ENCODE measurements around the gene ARHGAP5. TPM values are rescaled to one million over a fixed set of nuclear protein-coding genes. Genes with fewer than 3 reads are reported as not detected.

The ARHGAP5 gene
- total RNA-seq, 2 experiments from 2014 or later = 8.1 to 20.4 TPM

DNA sequence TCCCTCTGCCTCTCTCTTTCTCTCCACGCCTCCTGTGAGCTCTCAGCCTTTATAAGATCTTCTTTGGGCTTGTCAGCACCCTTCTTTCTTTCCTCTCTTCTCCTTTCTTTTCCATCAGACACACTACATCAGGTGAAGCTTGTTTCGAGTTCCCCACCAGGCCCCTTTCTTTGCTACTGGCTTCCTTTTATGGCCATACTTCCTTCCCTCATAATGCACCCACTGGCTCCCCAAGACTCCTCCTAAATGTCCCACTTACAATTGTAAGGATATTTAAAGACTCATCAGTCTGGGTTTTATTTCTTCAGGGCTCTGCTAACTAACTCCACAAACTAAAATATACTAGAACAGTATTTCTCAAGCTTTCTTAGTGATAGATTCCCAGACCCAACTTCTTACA lies 129.4 kb downstream of the ARHGAP5 start:
- intact Hi-C loops (cut with micrococcal nuclease; ENCODE audit: unreplicated experiment) = loop anchor here (10.0 kb wide), 1 partner anchor 1582 kb away; the partner anchor contains the start of gene SCFD1
- Histone ChIP-seq H3K4me3 (ENCODE audit: low read depth, low read length, poor library complexity, severe bottlenecking) (no peak overlapping the region), H3K9me3 (ENCODE audit: low read length) (no peaks in the 10 kb centered on the region), H3K4me2 (ENCODE audit: low read length) (no peak overlapping the region), H3K36me3 (ENCODE audit: insufficient read depth, low read length) (no peaks in the 10 kb centered on the region), H2AFZ (ENCODE audit: low read length) (no peak overlapping the region), H3K27ac (ENCODE audit: low read depth, low read length, poor library complexity, severe bottlenecking) (no peak overlapping the region), H3K4me1 (ENCODE audit: insufficient read depth, low read length, poor library complexity, severe bottlenecking) (peaks cover 26% of the 10 kb centered on the region), H3K9me2 (ENCODE audit: insufficient read depth, low read length) (no peaks in the 10 kb centered on the region), H4K20me1 (ENCODE audit: insufficient read depth, low read length) (no peaks in the 10 kb centered on the region), H3K79me2 (ENCODE audit: insufficient read depth, low read depth, low read length) (no peaks in the 10 kb centered on the region)
- CTCF ChIA-PET (ENCODE audit: unreplicated experiment) = no interaction called here
- no peak for DNase-seq (ENCODE audit: low spot score)
- TF ChIP-seq, protein P1, sequence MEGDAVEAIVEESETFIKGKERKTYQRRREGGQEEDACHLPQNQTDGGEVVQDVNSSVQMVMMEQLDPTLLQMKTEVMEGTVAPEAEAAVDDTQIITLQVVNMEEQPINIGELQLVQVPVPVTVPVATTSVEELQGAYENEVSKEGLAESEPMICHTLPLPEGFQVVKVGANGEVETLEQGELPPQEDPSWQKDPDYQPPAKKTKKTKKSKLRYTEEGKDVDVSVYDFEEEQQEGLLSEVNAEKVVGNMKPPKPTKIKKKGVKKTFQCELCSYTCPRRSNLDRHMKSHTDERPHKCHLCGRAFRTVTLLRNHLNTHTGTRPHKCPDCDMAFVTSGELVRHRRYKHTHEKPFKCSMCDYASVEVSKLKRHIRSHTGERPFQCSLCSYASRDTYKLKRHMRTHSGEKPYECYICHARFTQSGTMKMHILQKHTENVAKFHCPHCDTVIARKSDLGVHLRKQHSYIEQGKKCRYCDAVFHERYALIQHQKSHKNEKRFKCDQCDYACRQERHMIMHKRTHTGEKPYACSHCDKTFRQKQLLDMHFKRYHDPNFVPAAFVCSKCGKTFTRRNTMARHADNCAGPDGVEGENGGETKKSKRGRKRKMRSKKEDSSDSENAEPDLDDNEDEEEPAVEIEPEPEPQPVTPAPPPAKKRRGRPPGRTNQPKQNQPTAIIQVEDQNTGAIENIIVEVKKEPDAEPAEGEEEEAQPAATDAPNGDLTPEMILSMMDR (conservative IDR thresholded peaks at IDR 0.05; ENCODE audit: low read length) = no peak
- no peak for TF ChIP-seq EZH2phosphoT487 (IDR thresholded peaks at IDR 0.05; ENCODE audit: borderline replicate concordance, low read depth, low read length)
- BruUV-seq (replicated peaks) = no TSS peak
- POLR2A ChIA-PET = no interaction called here

DNA sequence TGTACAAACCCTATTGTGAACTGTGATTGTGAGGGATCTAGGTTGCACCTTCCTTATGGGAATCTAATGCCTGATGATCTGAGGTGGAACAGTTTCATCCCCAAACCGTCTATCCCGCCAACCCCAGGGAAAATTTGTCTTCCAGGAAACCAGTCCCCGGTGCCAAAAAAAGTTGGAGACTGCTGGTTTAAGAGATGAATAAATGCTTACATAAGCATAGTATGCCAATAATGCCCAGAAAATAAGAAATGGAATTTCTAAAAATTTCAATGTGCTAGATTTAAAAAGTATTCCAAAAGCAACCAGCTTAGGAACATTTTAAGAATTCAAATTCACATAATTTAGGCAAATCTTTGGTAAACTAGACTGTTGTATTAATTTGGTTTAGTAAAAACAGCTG lies 131.4 kb downstream of the ARHGAP5 start:
- intact Hi-C loops (cut with micrococcal nuclease; ENCODE audit: unreplicated experiment) = loop anchor here (10.0 kb wide), 1 partner anchor 1584 kb away; the partner anchor contains the start of gene SCFD1

More for the DNA sequence above, 131.4 kb downstream of the ARHGAP5 start:
- no peak overlapping the region for H3K4me3 ChIP-seq (ENCODE audit: low read depth, low read length, poor library complexity, severe bottlenecking)
- no TSS peak for BruUV-seq (replicated peaks)
- H3K4me1 ChIP-seq (ENCODE audit: insufficient read depth, low read length, poor library complexity, severe bottlenecking) = peaks cover 13% of the 10 kb centered on the region
- no peaks in the 10 kb centered on the region for H4K20me1 ChIP-seq (ENCODE audit: insufficient read depth, low read length)
- no peaks in the 10 kb centered on the region for H3K9me2 ChIP-seq (ENCODE audit: insufficient read depth, low read length)
- H3K36me3 ChIP-seq (ENCODE audit: insufficient read depth, low read length) = no peaks in the 10 kb centered on the region
- no peak overlapping the region for H3K27ac ChIP-seq (ENCODE audit: low read depth, low read length, poor library complexity, severe bottlenecking)
- H3K79me2 ChIP-seq (ENCODE audit: insufficient read depth, low read depth, low read length) = no peaks in the 10 kb centered on the region
- no peaks in the 10 kb centered on the region for H3K9me3 ChIP-seq (ENCODE audit: low read length)
- DNase-seq (ENCODE audit: low spot score) = no peak
- TF ChIP-seq EZH2phosphoT487 (IDR thresholded peaks at IDR 0.05; ENCODE audit: borderline replicate concordance, low read depth, low read length) = no peak
- TF ChIP-seq, protein P1 (conservative IDR thresholded peaks at IDR 0.05; ENCODE audit: low read length) = no peak
- no peak overlapping the region for H3K4me2 ChIP-seq (ENCODE audit: low read length)
- ChIA-PET POLR2A (interaction anchor here (1.0 kb wide), 1 partner anchor 151 kb away, joined by 3 read pairs; no protein-coding TSS in a partner anchor), CTCF (ENCODE audit: unreplicated experiment) (no interaction called here)
- H2AFZ ChIP-seq (ENCODE audit: low read length) = no peak overlapping the region

Small RNA genes lying within 50 kb of the gene (small RNA-seq; reads per million reads assigned to genes)
- gene RNU6-7 (0.42 reads per million), gene RNU6-8 (not detected)

Other genes starting within 250 kb of the ARHGAP5 start
- gene RNU6-7, start 124.7 kb downstream of the ARHGAP5 start, total RNA-seq (2014; rRNA removed; shearing (Covaris generic)) = not detected in 2 replicates
- not detected in 2 replicates for gene RNU6-7, start 124.7 kb downstream of the ARHGAP5 start, total RNA-seq (2022)
- not detected in 2 replicates for gene RNU6-8, start 126.0 kb downstream of the ARHGAP5 start, total RNA-seq (2014; rRNA removed; shearing (Covaris generic))
- gene RNU6-8, start 126.0 kb downstream of the ARHGAP5 start, total RNA-seq (2022) = not detected in 2 replicates

All from OCI-LY7 (cell line).